SK-N-SH (cell line): ENCODE results near the gene APOL6. TPM values are rescaled to one million over a fixed set of nuclear protein-coding genes. Genes with fewer than 3 reads are reported as not detected.
"Not testable (repeated sequence)": the region's sequence is repeated elsewhere in the genome, so short reads cannot be mapped to it uniquely, and the experiment has no call there.

Source experiments
- CTCF ChIA-PET: fragments of 300-600, 350-600 bp; formaldehyde crosslinking; extraction: SDS; loops from one replicate; lab custom pipeline; 2021; lab: Yijun Ruan, JAX
- POLR2A ChIA-PET: fragments of 350-600 bp; sonication (Branson Sonifier 250); formaldehyde crosslinking; extraction: SDS; loops from one replicate; lab custom pipeline; 2020; ENCODE audit warnings: antibody characterized with exemption, inconsistent platforms; lab: Yijun Ruan, JAX
- DNase-seq: peaks from one replicate; pipeline ENCODE4 v3.0.0; 2012
- H2AFZ ChIP-seq: fragments of 200-600 bp; sonication (generic); 2 replicates; pipeline ENCODE4 v1.8.1; 2016; ENCODE audit warnings: antibody characterized with exemption, mild to moderate bottlenecking, low read depth
- H3F3A ChIP-seq: fragments of 200-600 bp; sonication (generic); replicated peaks from 2 replicates; pipeline ENCODE3; 2016; ENCODE audit warnings: antibody characterized with exemption, mild to moderate bottlenecking; ENCODE audit not compliant: insufficient read depth
- H3K27ac ChIP-seq, 2 experiments: fragments of 200-500 bp in 1 of 2; fragments of 200-600 bp in 1 of 2; sonication (Bioruptor generic) in 1 of 2; sonication (generic), shearing (Covaris generic) in 1 of 2; 2 replicates each; pipeline versions ENCODE4 v1.5.1 to v1.6.1; 2014 to 2016; ENCODE audit warnings: low read depth in 2 of 2, inconsistent platforms in 1 of 2, low read length in 1 of 2, mild to moderate bottlenecking in 1 of 2, mixed read lengths in 1 of 2
- H3K27me3 ChIP-seq: fragments of 200-600 bp; sonication (generic), shearing (Covaris generic); 2 replicates; pipeline ENCODE4 v1.6.1; 2016; ENCODE audit warnings: mixed run types; ENCODE audit not compliant: insufficient read depth
- H3K36me3 ChIP-seq, 2 experiments: fragments of 200-500 bp in 1 of 2; fragments of 200-600 bp in 1 of 2; sonication (Bioruptor generic) in 1 of 2; sonication (generic) in 1 of 2; replicated peaks in 1 of 2; 2 replicates each; pipeline versions ENCODE3 to v1.5.1; 2014 to 2016; ENCODE audit warnings: low read length in 1 of 2, mild to moderate bottlenecking in 1 of 2; ENCODE audit not compliant: insufficient read depth in 2 of 2, control insufficient read depth in 1 of 2
- H3K4me1 ChIP-seq, 2 experiments: fragments of 200-500 bp in 1 of 2; fragments of 200-600 bp in 1 of 2; sonication (Bioruptor generic) in 1 of 2; sonication (generic), shearing (Covaris generic) in 1 of 2; 2 replicates each; pipeline versions ENCODE4 v1.5.1 to v1.6.1; 2014 to 2016; ENCODE audit warnings: low read depth in 1 of 2, low read length in 1 of 2, mixed run types in 1 of 2; ENCODE audit not compliant: insufficient read depth in 2 of 2, control insufficient read depth in 1 of 2
- H3K4me2 ChIP-seq: fragments of 200-600 bp; sonication (generic), shearing (Covaris generic); 2 replicates; pipeline ENCODE4 v1.6.1; 2017; ENCODE audit warnings: mixed run types
- H3K4me3 ChIP-seq, 2 experiments: fragments of 200-500 bp in 1 of 2; fragments of 200-600 bp in 1 of 2; sonication (Bioruptor generic) in 1 of 2; sonication (generic), shearing (Covaris generic) in 1 of 2; 2 replicates each; pipeline versions ENCODE4 v1.5.1 to v1.8.1; 2014 to 2016; ENCODE audit warnings: low read depth in 2 of 2, inconsistent platforms in 1 of 2, low read length in 1 of 2, mild to moderate bottlenecking in 1 of 2, mixed read lengths in 1 of 2, moderate library complexity in 1 of 2
- H3K79me2 ChIP-seq: fragments of 200-600 bp; sonication (generic); 2 replicates; pipeline ENCODE4 v1.8.1; 2017; ENCODE audit warnings: mild to moderate bottlenecking; ENCODE audit not compliant: insufficient read depth
- H3K9ac ChIP-seq: fragments of 200-600 bp; sonication (generic); 2 replicates; pipeline ENCODE4 v1.6.1; 2017; ENCODE audit warnings: mixed run types
- H3K9me2 ChIP-seq: fragments of 200-600 bp; sonication (generic); 2 replicates; pipeline ENCODE4 v1.6.1; 2017; ENCODE audit warnings: mixed run types
- H3K9me3 ChIP-seq: fragments of 200-600 bp; sonication (generic); 2 replicates; pipeline ENCODE4 v1.6.1; 2017; ENCODE audit warnings: mixed run types, mild to moderate bottlenecking, moderate library complexity
- H4K20me1 ChIP-seq: fragments of 200-600 bp; sonication (generic); 2 replicates; pipeline ENCODE4 v1.6.1; 2017; ENCODE audit warnings: mild to moderate bottlenecking, mixed run types; ENCODE audit not compliant: insufficient read depth
- CHD2 ChIP-seq: fragments of 150-350 bp; IDR thresholded peaks from 2 replicates; pipeline ENCODE4 v1.6.1; 2018; ENCODE audit warnings: low read length; ENCODE audit not compliant: partially characterized antibody
- EP300 ChIP-seq, 2 experiments: IDR thresholded peaks; 2 replicates each; pipeline versions ENCODE4 v1.4.0 to v1.6.1; 2012; ENCODE audit warnings: borderline replicate concordance in 1 of 2, low read depth in 1 of 2, low read length in 1 of 2
- FOXJ3 ChIP-seq: sonication (generic); formaldehyde crosslinking; IDR thresholded peaks from 2 replicates; pipeline ENCODE4 v1.5.1; 2020; ENCODE audit warnings: mild to moderate bottlenecking, missing genetic modification reagents
- GABPA ChIP-seq: IDR thresholded peaks from 2 replicates; pipeline ENCODE4 v1.4.0; 2012; ENCODE audit warnings: low read depth, mild to moderate bottlenecking
- GATA2 ChIP-seq: sonication (generic); formaldehyde crosslinking; IDR thresholded peaks from 2 replicates; pipeline ENCODE4 v1.5.0; 2020; ENCODE audit warnings: mild to moderate bottlenecking, missing genetic modification reagents
- JUND ChIP-seq: IDR thresholded peaks from 2 replicates; pipeline ENCODE4 v1.4.0; 2012
- MXI1 ChIP-seq: IDR thresholded peaks from 2 replicates; pipeline ENCODE4 v1.6.1; 2012; ENCODE audit warnings: mild to moderate bottlenecking, low read depth, low read length, improper control_type of control experiment
- NFIC ChIP-seq: IDR thresholded peaks from 2 replicates; pipeline ENCODE4 v1.4.0; 2012; ENCODE audit warnings: borderline replicate concordance
- POLR2AphosphoS5 ChIP-seq: IDR thresholded peaks from 2 replicates; pipeline ENCODE4 v1.6.1; 2012; ENCODE audit warnings: low read depth, low read length
- REST ChIP-seq: IDR thresholded peaks from 2 replicates; pipeline ENCODE4 v1.6.1; 2012; ENCODE audit warnings: mild to moderate bottlenecking, low read depth, low read length, moderate library complexity
- SIN3A ChIP-seq: IDR thresholded peaks from 2 replicates; pipeline ENCODE4 v1.6.1; 2012; ENCODE audit warnings: low read depth, mild to moderate bottlenecking, low read length, moderate library complexity, borderline replicate concordance
- SMC3 ChIP-seq: IDR thresholded peaks from 2 replicates; pipeline ENCODE4 v1.6.1; 2012; ENCODE audit warnings: low read depth, low read length, improper control_type of control experiment
- TEAD4 ChIP-seq: IDR thresholded peaks from 2 replicates; pipeline ENCODE4 v1.4.0; 2012; ENCODE audit warnings: mild to moderate bottlenecking, borderline replicate concordance; ENCODE audit not compliant: insufficient read depth
- WGBS: methylation state at CpG from one replicate; pipeline ENCODE4 v1.1.6; 2017; ENCODE audit warnings: low lambda C conversion rate; 5-methylcytosine and 5-hydroxymethylcytosine counted together
- polyA plus RNA-seq, 3 experiments: library from polyadenylated mRNA; depleted of rRNA; stranded (reverse); fragments of >200 nt; gene quantifications; 2 replicates each; pipeline ENCODE4 v1.2.3, GENCODE V29; 2012

APOL6 gene
- polyA plus RNA-seq, 1 of the 3 experiments (the other 2 are of a cell fraction) = 0.90 TPM

GRCh38 chr22:35622191-35622913, 25.9 kb upstream of the APOL6 start:
- Histone ChIP-seq H2AFZ (no peak overlapping the region), H3K4me1 (peaks cover 0 to 41% of the 10 kb centered on the region in 2 experiments; a peak in 2 of 4 replicates), H3K9me3 (no peaks in the 10 kb centered on the region), H3K4me3 (no peak overlapping the region), H3K27ac (peak overlapping the region in 1 of 2 experiments; percentile 81; a peak in 2 of 4 replicates), H3F3A (no peaks in the 10 kb centered on the region), H3K36me3 (no peaks in the 10 kb centered on the region), H3K27me3 (no peaks in the 10 kb centered on the region), H3K9me2 (no peaks in the 10 kb centered on the region), H3K9ac (no peak overlapping the region), H3K79me2 (no peaks in the 10 kb centered on the region), H3K4me2 (0 out of 2 replicates have a peak overlapping the region, but pooled peaks have one; percentile 5), H4K20me1 (no peaks in the 10 kb centered on the region)
- ChIA-PET CTCF (interaction anchor here (0.6 to 4.1 kb wide), 14 partner anchors 9 to 558 kb away, joined by 3 to 40 read pairs (median 4); no protein-coding TSS in a partner anchor), POLR2A (no interaction called here)
- WGBS = 66% methylated on average over 8 of the region's 9 CpGs
- DNase-seq = peak; percentile 67
- TF ChIP-seq FOXJ3 (CRISPR knock-in tag) (no peak), POLR2AphosphoS5 (no peak), SMC3 (no peak; the same call in 1 of the 2 replicates), NFIC (peak; percentile 41; the same call in 1 of the 2 replicates), TEAD4 (no peak), REST (no peak), JUND (no peak), MXI1 (0 out of 2 replicates have a peak, but pooled peaks have one; percentile 26), SIN3A (no peak), GABPA (no peak), GATA2 (CRISPR knock-in tag) (no peak), CHD2 (peak; percentile 28), EP300 (IDR thresholded peaks at IDR 0.05; ENCODE audit: borderline replicate concordance in 1 of 2, low read depth in 1 of 2, low read length in 1 of 2) (no peak)

DNA sequence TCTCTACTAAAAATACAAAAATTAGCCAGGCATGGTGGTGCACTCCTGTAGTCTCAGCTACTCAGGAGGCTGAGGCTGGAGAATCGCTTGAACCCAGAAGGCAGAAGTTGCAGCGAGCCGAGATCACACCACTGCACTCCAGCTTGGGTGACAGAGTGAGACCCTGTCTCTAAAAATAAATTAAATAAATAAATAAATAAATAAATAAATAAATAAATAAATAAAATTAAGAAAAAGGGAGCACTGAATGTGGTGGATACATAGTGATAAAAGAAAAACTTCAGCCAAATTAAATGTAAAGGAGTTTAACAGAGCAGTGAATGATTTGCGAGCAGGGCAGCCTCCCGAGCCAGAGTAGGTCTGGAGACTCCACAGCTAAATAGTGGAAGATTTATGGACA, 24.4 kb upstream of the APOL6 start:
- H3K9ac ChIP-seq, H3K4me2 ChIP-seq, H3K36me3 ChIP-seq, H3K9me3 ChIP-seq, H3K27me3 ChIP-seq, POLR2A ChIA-PET, H3K79me2 ChIP-seq, H3K9me2 ChIP-seq, H3F3A ChIP-seq, DNase-seq, H2AFZ ChIP-seq, CTCF ChIA-PET, H3K27ac ChIP-seq, H3K4me3 ChIP-seq, H4K20me1 ChIP-seq: not testable (repeated sequence)
- 88% methylated on average over 5 of the region's 5 CpGs for WGBS
- H3K4me1 ChIP-seq = peaks cover 7 to 44% of the 10 kb centered on the region in 2 experiments; a peak in 2 of 4 replicates
